HG03108 (cell line): ENCODE results near the gene ACTR3.

ENCODE experiments used
- ATAC-seq: cut with Tn5 transposase; IDR thresholded peaks from one replicate; pipeline ENCODE4 v1.9.1; 2021; ENCODE audit warnings: moderate library complexity; ENCODE audit not compliant: unreplicated experiment

Gene ACTR3

GRCh38 chr2:113996671-113997594, 107.0 kb downstream of the ACTR3 start:
- no peak for ATAC-seq

GRCh38 chr2:114001152-114001551, 111.3 kb downstream of the ACTR3 start:
- no peak for ATAC-seq

GRCh38 chr2:114001937-114002336, 112.0 kb downstream of the ACTR3 start:
- no peak for ATAC-seq

- no peak for ATAC-seq
Measured at GRCh38 chr2:114005110-114005783, 115.4 kb downstream of the ACTR3 start.

- ATAC-seq: no peak
Measured at GRCh38 chr2:114006460-114006859, 116.6 kb downstream of the ACTR3 start.

GRCh38 chr2:114007436-114007835, 117.5 kb downstream of the ACTR3 start:
- no peak for ATAC-seq

GRCh38 chr2:114008720-114009119, 118.8 kb downstream of the ACTR3 start:
- no peak for ATAC-seq

- ATAC-seq: no peak
Measured at GRCh38 chr2:114009205-114009944, 119.5 kb downstream of the ACTR3 start.

GRCh38 chr2:114010001-114010400, 120.1 kb downstream of the ACTR3 start:
- no peak for ATAC-seq

GRCh38 chr2:114011713-114012112, 121.8 kb downstream of the ACTR3 start:
- no peak for ATAC-seq
